ENCODE measurements around the gene BFSP1. TPM values are rescaled to one million over a fixed set of nuclear protein-coding genes. Genes with fewer than 3 reads are reported as not detected.

BFSP1 gene
- total RNA-seq, 1 donor from 2014 or later, result 1.0 TPM

- no peaks in the 10 kb centered on the region for H3K36me3 ChIP-seq (ENCODE audit: control insufficient read depth in 3 of 3, insufficient read depth in 3 of 3, low read length in 3 of 3)
- H3K9me3 ChIP-seq (ENCODE audit: control insufficient read depth in 3 of 3, low read length in 3 of 3), result no peaks in the 10 kb centered on the region
- H3K9ac ChIP-seq (ENCODE audit: low read depth in 1 of 3, low read length in 3 of 3), result no peak overlapping the region
- H3K27ac ChIP-seq (ENCODE audit: low read depth, low read length), result no peak overlapping the region
- H3K4me1 ChIP-seq (ENCODE audit: control insufficient read depth in 3 of 3, insufficient read depth in 3 of 3, low read length in 3 of 3), result no peaks in the 10 kb centered on the region
- peaks cover 0 to 2% (median 0%) of the 10 kb centered on the region in 3 donors for H3K27me3 ChIP-seq (ENCODE audit: control insufficient read depth in 3 of 3, insufficient read depth in 3 of 3, low read length in 3 of 3)
- H3K4me3 ChIP-seq (ENCODE audit: low read length in 3 of 3), result no peak overlapping the region
These were observed 39.7 kb downstream of the BFSP1 start for GRCh38 chr20:17491488-17491887.

GRCh38 chr20:17491041-17491440 lies 40.1 kb downstream of the BFSP1 start:
- Histone ChIP-seq H3K9ac (ENCODE audit: low read depth in 1 of 3, low read length in 3 of 3) (no peak overlapping the region), H3K9me3 (ENCODE audit: control insufficient read depth in 3 of 3, low read length in 3 of 3) (no peaks in the 10 kb centered on the region), H3K4me3 (ENCODE audit: low read length in 3 of 3) (no peak overlapping the region), H3K4me1 (ENCODE audit: control insufficient read depth in 3 of 3, insufficient read depth in 3 of 3, low read length in 3 of 3) (no peaks in the 10 kb centered on the region), H3K36me3 (ENCODE audit: control insufficient read depth in 3 of 3, insufficient read depth in 3 of 3, low read length in 3 of 3) (no peaks in the 10 kb centered on the region), H3K27me3 (ENCODE audit: control insufficient read depth in 3 of 3, insufficient read depth in 3 of 3, low read length in 3 of 3) (peaks cover 0 to 2% (median 0%) of the 10 kb centered on the region in 3 donors), H3K27ac (ENCODE audit: low read depth, low read length) (no peak overlapping the region)

DNA sequence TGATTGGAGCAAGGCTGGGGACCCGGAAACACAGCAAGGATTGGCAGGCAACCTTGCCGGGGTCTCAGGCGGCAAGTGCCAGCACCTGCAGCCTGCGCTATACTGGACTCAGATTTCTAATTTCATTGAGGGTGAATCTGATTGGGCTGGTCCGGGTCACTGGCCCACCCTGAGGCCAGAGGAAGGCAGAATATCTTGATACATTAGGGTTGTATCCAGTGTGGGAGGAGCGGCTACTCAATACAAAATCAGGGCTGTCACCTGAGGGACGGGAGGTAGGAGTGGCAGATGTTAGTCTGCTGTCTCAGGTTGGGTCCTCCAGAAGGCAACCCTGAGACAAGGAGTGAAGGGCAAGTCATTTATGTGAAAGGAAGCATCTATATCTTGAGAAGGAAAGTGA lies 40.7 kb downstream of the BFSP1 start:
- no peaks in the 10 kb centered on the region for H3K36me3 ChIP-seq (ENCODE audit: control insufficient read depth in 3 of 3, insufficient read depth in 3 of 3, low read length in 3 of 3)

GRCh38 chr20:17488916-17489600 lies 42.1 kb downstream of the BFSP1 start:
- Histone ChIP-seq H3K9me3 (ENCODE audit: control insufficient read depth in 3 of 3, low read length in 3 of 3) (peaks cover 0 to 3% (median 0%) of the 10 kb centered on the region in 3 donors), H3K36me3 (ENCODE audit: control insufficient read depth in 3 of 3, insufficient read depth in 3 of 3, low read length in 3 of 3) (no peaks in the 10 kb centered on the region), H3K4me3 (ENCODE audit: low read length in 3 of 3) (no peak overlapping the region), H3K4me1 (ENCODE audit: control insufficient read depth in 3 of 3, insufficient read depth in 3 of 3, low read length in 3 of 3) (no peaks in the 10 kb centered on the region), H3K9ac (ENCODE audit: low read depth in 1 of 3, low read length in 3 of 3) (no peak overlapping the region), H3K27me3 (ENCODE audit: control insufficient read depth in 3 of 3, insufficient read depth in 3 of 3, low read length in 3 of 3) (no peaks in the 10 kb centered on the region), H3K27ac (ENCODE audit: low read depth, low read length) (no peak overlapping the region)

More for the DNA sequence above, 40.7 kb downstream of the BFSP1 start:
- no peaks in the 10 kb centered on the region for H3K27me3 ChIP-seq (ENCODE audit: control insufficient read depth in 3 of 3, insufficient read depth in 3 of 3, low read length in 3 of 3)
- H3K27ac ChIP-seq (ENCODE audit: low read depth, low read length), result no peak overlapping the region
- H3K4me3 ChIP-seq (ENCODE audit: low read length in 3 of 3), result no peak overlapping the region
- H3K4me1 ChIP-seq (ENCODE audit: control insufficient read depth in 3 of 3, insufficient read depth in 3 of 3, low read length in 3 of 3), result no peaks in the 10 kb centered on the region
- H3K9me3 ChIP-seq (ENCODE audit: control insufficient read depth in 3 of 3, low read length in 3 of 3), result no peaks in the 10 kb centered on the region
- H3K9ac ChIP-seq (ENCODE audit: low read depth in 1 of 3, low read length in 3 of 3), result no peak overlapping the region

- no peak overlapping the region for H3K4me3 ChIP-seq (ENCODE audit: low read length in 3 of 3)
- no peak overlapping the region for H3K27ac ChIP-seq (ENCODE audit: low read depth, low read length)
- peaks cover 0 to 20% (median 18%) of the 10 kb centered on the region in 3 donors for H3K27me3 ChIP-seq (ENCODE audit: control insufficient read depth in 3 of 3, insufficient read depth in 3 of 3, low read length in 3 of 3)
- H3K9me3 ChIP-seq (ENCODE audit: control insufficient read depth in 3 of 3, low read length in 3 of 3), result peaks cover 0 to 3% (median 0%) of the 10 kb centered on the region in 3 donors
- no peaks in the 10 kb centered on the region for H3K36me3 ChIP-seq (ENCODE audit: control insufficient read depth in 3 of 3, insufficient read depth in 3 of 3, low read length in 3 of 3)
- no peak overlapping the region for H3K9ac ChIP-seq (ENCODE audit: low read depth in 1 of 3, low read length in 3 of 3)
- H3K4me1 ChIP-seq (ENCODE audit: control insufficient read depth in 3 of 3, insufficient read depth in 3 of 3, low read length in 3 of 3), result no peaks in the 10 kb centered on the region
These were observed 46.2 kb downstream of the BFSP1 start for GRCh38 chr20:17485017-17485416.

- Histone ChIP-seq H3K9ac (ENCODE audit: low read depth in 1 of 3, low read length in 3 of 3) (no peak overlapping the region), H3K36me3 (ENCODE audit: control insufficient read depth in 3 of 3, insufficient read depth in 3 of 3, low read length in 3 of 3) (no peaks in the 10 kb centered on the region), H3K9me3 (ENCODE audit: control insufficient read depth in 3 of 3, low read length in 3 of 3) (peaks cover 0 to 3% (median 0%) of the 10 kb centered on the region in 3 donors), H3K4me1 (ENCODE audit: control insufficient read depth in 3 of 3, insufficient read depth in 3 of 3, low read length in 3 of 3) (no peaks in the 10 kb centered on the region), H3K27me3 (ENCODE audit: control insufficient read depth in 3 of 3, insufficient read depth in 3 of 3, low read length in 3 of 3) (peaks cover 0 to 20% (median 18%) of the 10 kb centered on the region in 3 donors), H3K27ac (ENCODE audit: low read depth, low read length) (no peak overlapping the region), H3K4me3 (ENCODE audit: low read length in 3 of 3) (no peak overlapping the region)
These were observed 48.6 kb downstream of the BFSP1 start for GRCh38 chr20:17482536-17482935.

DNA sequence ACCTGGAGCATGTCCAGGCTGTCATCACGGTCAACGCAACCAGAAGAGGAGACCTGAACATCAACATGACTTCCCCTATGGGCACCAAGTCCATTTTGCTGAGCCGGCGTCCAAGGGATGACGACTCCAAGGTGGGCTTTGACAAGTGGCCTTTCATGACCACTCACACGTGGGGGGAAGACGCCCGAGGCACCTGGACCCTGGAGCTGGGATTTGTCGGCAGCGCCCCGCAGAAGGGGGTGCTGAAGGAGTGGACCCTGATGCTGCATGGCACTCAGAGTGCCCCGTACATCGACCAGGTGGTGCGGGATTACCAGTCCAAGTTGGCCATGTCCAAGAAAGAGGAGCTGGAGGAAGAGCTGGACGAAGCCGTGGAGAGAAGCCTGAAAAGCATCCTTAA lies 49.5 kb downstream of the BFSP1 start:
- H3K9me3 ChIP-seq (ENCODE audit: control insufficient read depth in 3 of 3, low read length in 3 of 3), result peaks cover 0 to 3% (median 0%) of the 10 kb centered on the region in 3 donors
- no peak overlapping the region for H3K9ac ChIP-seq (ENCODE audit: low read depth in 1 of 3, low read length in 3 of 3)
- peaks cover 0 to 20% (median 18%) of the 10 kb centered on the region in 3 donors for H3K27me3 ChIP-seq (ENCODE audit: control insufficient read depth in 3 of 3, insufficient read depth in 3 of 3, low read length in 3 of 3)

DNA sequence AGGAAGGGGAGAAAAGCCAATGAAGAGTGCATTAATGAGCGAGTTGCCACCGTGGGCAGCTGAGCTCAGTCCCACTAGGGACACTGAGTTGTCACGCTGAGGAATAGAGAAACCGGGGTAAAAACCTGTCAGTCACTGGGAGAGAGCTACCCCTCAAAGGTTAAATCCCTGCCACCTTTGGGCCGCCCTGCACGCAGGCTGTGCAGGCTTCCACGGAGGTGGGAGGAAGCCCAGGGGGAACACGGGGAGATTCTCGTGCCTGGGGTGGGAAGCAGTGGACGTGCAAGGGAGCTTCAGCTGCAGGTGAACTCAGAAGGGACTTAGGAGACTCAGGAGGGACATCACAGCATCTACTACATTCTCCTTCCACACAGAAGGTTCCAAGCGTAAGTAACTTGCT lies 50.5 kb downstream of the BFSP1 start:
- Histone ChIP-seq H3K9me3 (ENCODE audit: control insufficient read depth in 3 of 3, low read length in 3 of 3) (peaks cover 0 to 3% (median 0%) of the 10 kb centered on the region in 3 donors), H3K4me3 (ENCODE audit: low read length in 3 of 3) (no peak overlapping the region), H3K36me3 (ENCODE audit: control insufficient read depth in 3 of 3, insufficient read depth in 3 of 3, low read length in 3 of 3) (no peaks in the 10 kb centered on the region), H3K27ac (ENCODE audit: low read depth, low read length) (no peak overlapping the region), H3K4me1 (ENCODE audit: control insufficient read depth in 3 of 3, insufficient read depth in 3 of 3, low read length in 3 of 3) (no peaks in the 10 kb centered on the region), H3K9ac (ENCODE audit: low read depth in 1 of 3, low read length in 3 of 3) (no peak overlapping the region), H3K27me3 (ENCODE audit: control insufficient read depth in 3 of 3, insufficient read depth in 3 of 3, low read length in 3 of 3) (peaks cover 0 to 20% (median 18%) of the 10 kb centered on the region in 3 donors)

More for the DNA sequence above, 49.5 kb downstream of the BFSP1 start:
- no peak overlapping the region for H3K27ac ChIP-seq (ENCODE audit: low read depth, low read length)
- H3K4me1 ChIP-seq (ENCODE audit: control insufficient read depth in 3 of 3, insufficient read depth in 3 of 3, low read length in 3 of 3), result no peaks in the 10 kb centered on the region
- H3K36me3 ChIP-seq (ENCODE audit: control insufficient read depth in 3 of 3, insufficient read depth in 3 of 3, low read length in 3 of 3), result no peaks in the 10 kb centered on the region
- H3K4me3 ChIP-seq (ENCODE audit: low read length in 3 of 3), result no peak overlapping the region

DNA sequence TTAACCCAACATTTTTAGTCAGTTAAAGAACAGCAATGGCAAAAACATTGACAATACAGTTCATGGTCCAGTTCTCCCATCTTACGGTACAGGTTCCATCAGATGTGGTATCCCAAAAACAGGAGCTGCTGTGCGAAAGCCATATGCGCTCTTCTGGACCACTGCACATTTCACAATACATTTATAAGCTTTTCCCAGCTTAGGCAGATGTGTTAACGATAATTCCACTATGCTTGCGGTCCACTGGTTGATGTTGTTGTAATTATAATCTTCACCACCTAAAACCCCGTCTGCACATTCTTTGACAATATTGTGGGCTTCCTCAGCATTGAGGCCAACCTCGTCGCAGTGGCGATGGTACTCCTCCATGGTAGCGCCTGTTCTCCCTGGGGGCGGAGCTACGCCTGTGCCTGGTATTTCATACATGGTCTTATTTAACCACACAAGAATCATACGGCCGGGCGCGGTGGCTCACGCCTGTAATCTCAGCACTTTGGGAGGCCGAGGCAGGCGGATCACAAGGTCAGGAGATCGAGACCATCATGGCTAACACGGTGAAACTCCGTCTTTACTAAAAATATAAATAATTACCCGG lies 52.0 kb downstream of the BFSP1 start:
- no peak overlapping the region for H3K27ac ChIP-seq (ENCODE audit: low read depth, low read length)
- no peak overlapping the region for H3K9ac ChIP-seq (ENCODE audit: low read depth in 1 of 3, low read length in 3 of 3)
- no peaks in the 10 kb centered on the region for H3K9me3 ChIP-seq (ENCODE audit: control insufficient read depth in 3 of 3, low read length in 3 of 3)
- H3K4me1 ChIP-seq (ENCODE audit: control insufficient read depth in 3 of 3, insufficient read depth in 3 of 3, low read length in 3 of 3), result no peaks in the 10 kb centered on the region
- H3K27me3 ChIP-seq (ENCODE audit: control insufficient read depth in 3 of 3, insufficient read depth in 3 of 3, low read length in 3 of 3), result peaks cover 0 to 20% (median 18%) of the 10 kb centered on the region in 3 donors
- no peak overlapping the region for H3K4me3 ChIP-seq (ENCODE audit: low read length in 3 of 3)
- H3K36me3 ChIP-seq (ENCODE audit: control insufficient read depth in 3 of 3, insufficient read depth in 3 of 3, low read length in 3 of 3), result no peaks in the 10 kb centered on the region

GRCh38 chr20:17473659-17474058 lies 57.5 kb downstream of the BFSP1 start:
- H3K9me3 ChIP-seq (ENCODE audit: control insufficient read depth in 3 of 3, low read length in 3 of 3), result no peaks in the 10 kb centered on the region
- H3K4me3 ChIP-seq (ENCODE audit: low read length in 3 of 3), result no peak overlapping the region
- H3K9ac ChIP-seq (ENCODE audit: low read depth in 1 of 3, low read length in 3 of 3), result no peak overlapping the region
- no peak overlapping the region for H3K27ac ChIP-seq (ENCODE audit: low read depth, low read length)
- H3K27me3 ChIP-seq (ENCODE audit: control insufficient read depth in 3 of 3, insufficient read depth in 3 of 3, low read length in 3 of 3), result no peaks in the 10 kb centered on the region
- no peaks in the 10 kb centered on the region for H3K36me3 ChIP-seq (ENCODE audit: control insufficient read depth in 3 of 3, insufficient read depth in 3 of 3, low read length in 3 of 3)
- H3K4me1 ChIP-seq (ENCODE audit: control insufficient read depth in 3 of 3, insufficient read depth in 3 of 3, low read length in 3 of 3), result no peaks in the 10 kb centered on the region

Measured in skeletal muscle tissue (tissue), 4 donors.